HG02973 (cell line): ENCODE measurements around the gene GRM1.
"Not testable (repeated sequence)": the region's sequence is repeated elsewhere in the genome, so short reads cannot be mapped to it uniquely, and the experiment has no call there.

Experiments
- ATAC-seq: cut with Tn5 transposase; IDR thresholded peaks from one replicate; pipeline ENCODE4 v1.9.1; 2021; ENCODE audit warnings: moderate library complexity; ENCODE audit not compliant: unreplicated experiment

The GRM1 gene

DNA sequence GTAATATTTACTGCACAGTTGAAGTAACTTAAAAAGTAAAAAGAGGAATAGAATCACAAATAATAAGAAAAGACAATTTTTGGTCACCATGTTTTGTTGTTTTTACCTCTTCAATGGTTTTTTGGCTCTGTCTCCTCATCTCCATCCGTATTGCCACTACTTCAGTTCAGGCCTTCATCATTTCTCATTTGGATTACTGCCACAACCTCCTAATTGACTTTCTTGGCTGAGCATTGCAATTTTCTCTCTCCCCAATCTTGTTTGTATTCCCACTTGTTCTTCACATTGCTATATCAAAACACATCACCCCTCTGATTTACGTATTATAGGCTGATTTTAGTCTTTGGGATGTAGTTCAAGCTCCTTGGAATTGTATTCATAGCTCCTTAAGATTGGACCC, 161.7 kb downstream of the GRM1 start:
- ATAC-seq: no peak

DNA sequence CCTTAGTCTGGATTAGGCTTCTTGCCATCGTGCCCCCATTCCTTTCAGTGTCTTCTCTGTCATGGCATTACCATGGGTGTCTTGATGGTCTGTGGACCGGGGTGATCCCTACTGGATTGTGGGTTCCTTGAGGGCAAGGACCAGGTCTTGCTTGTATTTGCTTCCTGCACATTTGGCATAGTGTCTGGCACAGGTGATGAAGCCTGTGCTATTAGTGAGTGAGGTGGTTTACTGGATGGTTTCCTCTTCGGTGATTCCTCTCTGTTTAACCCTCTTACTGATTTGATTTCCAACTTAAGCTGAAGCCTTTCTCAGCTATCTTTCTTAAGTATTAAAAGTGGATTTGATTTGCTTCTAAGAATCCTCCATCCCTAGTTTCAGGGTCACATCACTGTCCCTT, 162.3 kb downstream of the GRM1 start:
- no peak for ATAC-seq

DNA sequence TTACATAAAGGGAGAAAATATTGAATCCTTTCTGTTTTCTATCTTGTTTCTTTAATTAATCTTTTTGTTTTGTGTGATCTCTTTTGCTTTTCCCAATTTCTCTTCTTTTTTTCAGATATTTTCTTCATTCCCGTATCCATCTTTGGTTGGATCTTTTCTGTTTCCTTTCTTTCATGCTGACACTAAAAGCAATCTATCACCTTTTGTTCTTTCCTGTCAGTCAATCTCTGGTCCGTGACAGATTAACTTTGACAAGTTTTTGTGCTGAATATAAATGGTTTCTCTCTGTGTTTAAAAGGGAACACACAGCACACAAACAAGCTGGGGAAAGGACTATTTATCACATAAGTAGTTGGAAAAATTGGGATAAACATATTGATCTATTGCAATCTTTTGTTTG, 162.8 kb downstream of the GRM1 start:
- ATAC-seq: no peak

DNA sequence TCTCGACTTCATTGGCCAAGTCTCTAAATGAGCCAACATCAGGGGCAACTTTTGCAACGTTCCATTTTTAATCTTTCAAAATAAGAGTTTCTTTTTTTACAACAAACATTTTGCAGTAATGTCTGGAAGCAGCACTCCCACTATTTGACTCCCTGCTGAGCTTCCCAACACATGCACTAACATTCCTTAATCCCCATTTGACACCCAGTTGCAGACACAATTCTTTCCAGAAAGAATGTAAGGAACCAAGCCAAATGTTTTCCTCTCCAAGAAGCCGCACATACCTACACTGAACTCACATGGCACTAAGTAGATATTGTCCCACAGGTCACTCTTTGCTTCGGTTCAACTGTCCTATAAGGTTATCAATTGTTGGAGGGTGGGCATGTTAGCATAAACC, 165.6 kb downstream of the GRM1 start:
- no peak for ATAC-seq

DNA sequence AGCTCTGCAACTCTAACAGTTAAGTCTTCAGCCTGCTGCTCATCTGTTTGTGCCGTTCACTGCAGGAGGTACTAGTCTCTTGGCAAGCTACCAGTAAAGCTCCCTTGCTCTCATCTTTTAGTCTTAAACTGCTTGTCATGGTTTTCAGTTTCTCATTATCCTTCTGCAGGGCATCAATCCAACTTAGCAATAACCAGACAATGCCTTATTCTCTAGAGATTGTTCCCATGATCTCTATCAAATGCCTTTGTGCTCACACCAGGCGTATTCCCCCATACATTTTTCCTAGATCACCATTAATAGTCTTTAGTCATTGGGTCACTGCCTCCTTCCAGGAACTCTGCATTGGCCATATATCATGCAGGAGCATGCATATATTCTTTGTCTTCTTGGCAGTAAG, 171.3 kb downstream of the GRM1 start:
- ATAC-seq: no peak

DNA sequence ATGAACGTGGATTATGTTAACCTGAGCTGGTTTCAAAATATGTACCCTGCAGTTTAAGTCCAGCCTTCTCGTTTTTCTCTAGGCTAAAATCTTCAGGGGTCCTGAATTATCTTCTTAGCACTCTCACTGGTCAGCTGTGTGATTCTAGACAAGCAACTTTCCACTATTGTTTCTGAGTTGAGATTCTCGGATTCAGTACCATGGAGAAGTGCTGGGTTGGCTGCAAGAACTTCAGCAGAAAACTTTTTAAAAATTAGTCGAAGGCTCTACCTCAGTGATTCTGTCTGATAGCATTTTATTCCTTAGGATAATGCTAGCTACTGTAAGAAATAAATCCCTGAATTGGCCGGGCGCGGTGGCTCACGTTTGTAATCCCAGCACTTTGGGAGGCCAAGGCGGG, 173.7 kb downstream of the GRM1 start:
- ATAC-seq: no peak

DNA sequence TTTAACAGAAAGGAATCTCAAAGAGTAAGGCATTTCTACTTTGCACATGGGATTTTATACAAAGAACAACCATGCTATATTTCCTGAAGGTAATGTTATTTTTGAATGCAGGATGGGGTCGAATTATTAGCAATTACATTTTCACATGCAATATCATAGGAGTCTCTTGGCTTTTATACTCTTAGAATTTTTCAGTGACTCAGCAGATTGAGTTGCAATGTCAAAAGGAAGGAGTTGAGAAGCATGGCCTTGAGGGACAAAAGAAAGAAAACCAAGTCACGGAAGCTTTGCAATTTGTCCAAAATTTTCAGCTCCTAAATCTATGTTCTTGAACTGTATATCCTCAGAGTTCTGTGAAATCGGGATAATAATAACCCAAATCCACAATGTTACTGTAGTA, 181.1 kb downstream of the GRM1 start:
- no peak for ATAC-seq

DNA sequence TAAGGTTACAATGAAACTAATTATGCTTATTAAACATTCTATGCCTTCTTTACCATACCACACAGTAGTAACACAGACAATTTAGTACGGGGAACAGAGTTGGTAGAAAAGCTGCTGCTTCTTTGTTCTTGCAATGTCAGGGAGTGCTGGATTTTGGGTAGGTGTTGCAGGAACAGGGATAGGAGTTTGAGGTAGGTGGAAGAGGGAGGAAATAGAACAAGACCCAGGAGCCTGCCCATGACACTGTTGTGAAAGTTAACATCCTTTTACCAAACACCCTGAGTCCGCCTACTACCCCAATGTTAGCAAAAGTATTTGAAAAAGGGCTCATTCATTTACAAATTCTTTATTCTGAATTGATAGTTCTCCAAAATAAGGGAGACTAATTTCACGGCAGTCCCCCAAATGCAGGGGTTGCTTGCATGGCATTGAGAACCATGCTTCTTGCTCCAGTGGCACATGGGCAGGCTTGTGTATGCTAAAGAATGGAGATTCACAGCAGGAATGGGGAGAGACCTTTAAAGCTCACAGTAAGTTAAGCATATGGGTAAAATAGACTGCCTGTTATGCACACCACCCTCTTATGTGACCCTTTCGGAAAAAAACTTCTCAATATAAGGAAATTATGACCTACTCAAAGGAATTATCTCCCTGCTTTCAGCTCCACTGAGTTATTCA, 181.7 kb downstream of the GRM1 start:
- ATAC-seq: no peak

DNA sequence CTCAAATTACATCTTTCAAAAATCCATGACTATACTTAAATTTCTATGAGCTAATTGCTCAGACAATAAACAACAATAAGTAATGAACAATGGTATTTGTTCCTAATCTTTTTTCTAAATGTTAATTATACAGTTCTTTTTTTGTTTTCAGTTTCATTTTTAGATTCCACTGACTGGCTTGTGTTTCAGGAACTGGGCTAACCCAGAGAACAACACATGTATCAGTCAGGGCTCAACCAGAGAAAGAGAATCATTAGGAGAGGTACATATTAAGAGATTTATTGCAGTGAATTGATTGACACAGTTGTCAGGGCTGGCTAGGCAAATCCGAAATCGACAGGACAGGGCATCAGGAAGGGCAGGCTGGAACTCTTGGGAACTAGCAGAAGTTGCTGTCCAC, 182.8 kb downstream of the GRM1 start:
- no peak for ATAC-seq

DNA sequence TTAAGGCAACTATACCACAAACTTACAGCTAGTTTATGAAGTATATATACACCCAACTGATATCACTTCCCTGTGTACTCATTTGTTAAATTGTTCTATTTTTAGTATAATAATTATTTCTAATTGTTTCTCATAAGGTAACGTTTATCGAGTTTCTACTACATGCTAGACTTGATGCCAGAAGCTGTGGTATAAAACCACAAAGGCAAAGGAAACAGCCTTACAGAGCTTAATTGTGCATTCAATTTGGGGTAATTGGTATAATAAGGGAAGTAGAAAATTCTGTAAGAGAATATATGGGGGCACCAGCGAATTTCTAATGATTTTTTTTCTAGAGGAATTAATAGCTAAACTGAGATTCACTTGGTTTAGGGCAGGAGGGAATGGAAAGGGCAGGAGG, 183.9 kb downstream of the GRM1 start:
- no peak for ATAC-seq

DNA sequence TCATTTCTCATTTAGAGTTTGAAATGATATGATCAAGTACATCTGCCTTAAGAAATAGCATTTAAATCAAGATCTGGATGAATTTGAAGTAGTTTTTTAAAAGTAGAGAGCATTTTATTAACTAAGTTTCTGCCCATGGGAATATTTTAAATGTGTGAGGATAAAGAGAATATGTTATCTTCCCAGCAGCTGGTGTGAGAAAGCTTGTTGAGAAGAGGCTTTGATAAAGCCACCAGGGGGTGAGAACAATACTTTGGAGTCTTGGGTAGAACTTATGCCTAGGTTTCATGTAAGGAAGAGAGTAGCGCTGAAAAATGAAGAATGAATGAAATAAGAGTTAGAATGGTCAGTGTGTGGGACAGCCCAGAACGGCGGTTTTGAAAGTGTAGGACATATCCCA, 190.2 kb downstream of the GRM1 start:
- ATAC-seq: no peak

DNA sequence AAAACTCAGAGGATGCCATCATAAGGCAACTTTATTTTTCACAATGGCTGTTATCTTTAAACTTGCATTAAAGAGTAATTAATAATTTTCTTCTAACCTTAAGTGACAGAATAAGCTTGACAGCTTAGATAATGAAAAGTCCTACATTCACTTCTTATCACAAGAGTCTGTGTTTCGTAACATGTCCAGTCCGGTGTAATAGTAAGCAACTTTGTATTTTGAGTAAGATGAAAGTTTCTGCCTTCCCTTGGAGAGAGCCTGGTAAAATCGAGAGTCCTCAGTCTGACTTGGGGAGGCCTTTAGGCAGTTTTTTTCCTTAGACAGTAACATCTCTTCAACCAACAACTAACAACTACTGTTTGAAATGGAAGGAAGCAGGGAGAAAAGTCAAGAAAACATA, 195.6 kb downstream of the GRM1 start:
- ATAC-seq: no peak

DNA sequence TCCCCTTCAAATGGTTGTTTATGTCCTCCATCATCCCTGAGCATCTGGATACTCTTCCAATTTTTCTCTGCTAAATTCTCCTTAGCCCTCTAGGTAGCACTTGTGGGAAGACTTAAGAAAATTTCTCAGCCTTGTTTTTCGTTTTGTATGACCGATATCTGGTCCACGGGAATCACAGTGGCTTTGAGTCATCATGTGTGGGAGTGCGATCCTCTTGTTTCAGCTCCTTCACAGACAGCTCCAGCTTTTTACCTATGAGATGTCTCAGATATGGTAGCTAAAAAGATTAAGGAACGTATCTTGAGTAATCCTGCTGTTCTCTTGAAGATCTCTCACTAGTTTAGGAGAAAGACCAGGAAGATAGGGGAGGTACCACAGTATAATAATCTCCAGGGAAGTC, 196.1 kb downstream of the GRM1 start:
- no peak for ATAC-seq

DNA sequence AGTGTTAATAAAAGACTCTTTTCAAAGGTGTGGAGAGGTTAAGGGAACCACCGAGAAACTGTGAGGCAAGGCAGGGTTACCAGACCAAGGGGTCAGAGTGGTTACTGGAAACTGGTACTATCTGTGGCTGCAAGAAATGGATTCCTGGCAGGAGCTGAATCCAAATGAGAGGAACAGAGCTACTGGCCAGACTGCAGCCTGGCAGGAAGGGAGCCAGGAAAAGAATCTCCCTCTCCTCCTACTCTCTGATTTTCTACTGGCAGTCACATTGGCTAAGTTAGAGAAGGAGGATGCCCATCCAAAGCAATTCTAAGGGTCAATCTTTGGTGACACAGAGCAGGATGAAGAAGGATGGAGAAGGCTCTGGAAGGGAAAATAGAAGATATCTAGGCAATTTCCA, 211.5 kb downstream of the GRM1 start:
- ATAC-seq: no peak

DNA sequence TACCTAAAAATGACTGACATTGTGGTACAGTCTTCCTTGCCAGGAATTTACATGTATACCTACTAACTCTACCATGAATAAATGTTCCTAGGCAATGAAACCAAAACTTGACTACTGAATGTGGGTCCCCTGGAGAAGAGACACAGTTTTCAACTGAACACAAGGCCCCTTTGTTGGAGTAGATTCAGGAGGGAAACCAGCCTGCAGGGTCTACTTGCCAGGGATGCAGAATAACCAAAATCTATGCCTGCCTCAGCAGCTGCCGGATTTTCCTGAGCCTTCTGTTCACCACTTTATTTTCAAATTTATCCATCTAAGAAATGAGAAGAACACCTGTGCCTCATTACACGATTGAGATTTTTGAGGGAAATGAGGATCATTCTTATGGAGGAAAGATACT, 211.9 kb downstream of the GRM1 start:
- no peak for ATAC-seq

DNA sequence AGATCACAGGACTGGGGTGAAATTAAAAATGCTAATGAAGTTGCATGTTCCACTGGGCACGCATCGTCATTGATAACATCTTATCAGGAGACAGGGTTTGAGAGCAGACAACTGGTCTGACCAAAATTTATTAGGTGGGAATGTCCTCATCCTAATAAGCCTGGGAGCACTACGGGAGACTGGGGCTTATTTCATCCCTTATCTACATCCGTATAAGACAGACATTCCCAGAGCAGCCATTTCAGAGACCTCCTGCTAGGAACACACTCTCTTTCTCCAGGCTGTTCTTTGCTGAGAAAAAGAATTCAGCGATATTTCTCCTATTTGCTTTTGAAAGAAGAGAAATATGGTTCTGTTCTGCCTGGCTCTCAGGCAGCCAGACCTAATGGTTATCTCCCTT, 214.8 kb downstream of the GRM1 start:
- ATAC-seq: not testable (repeated sequence)

DNA sequence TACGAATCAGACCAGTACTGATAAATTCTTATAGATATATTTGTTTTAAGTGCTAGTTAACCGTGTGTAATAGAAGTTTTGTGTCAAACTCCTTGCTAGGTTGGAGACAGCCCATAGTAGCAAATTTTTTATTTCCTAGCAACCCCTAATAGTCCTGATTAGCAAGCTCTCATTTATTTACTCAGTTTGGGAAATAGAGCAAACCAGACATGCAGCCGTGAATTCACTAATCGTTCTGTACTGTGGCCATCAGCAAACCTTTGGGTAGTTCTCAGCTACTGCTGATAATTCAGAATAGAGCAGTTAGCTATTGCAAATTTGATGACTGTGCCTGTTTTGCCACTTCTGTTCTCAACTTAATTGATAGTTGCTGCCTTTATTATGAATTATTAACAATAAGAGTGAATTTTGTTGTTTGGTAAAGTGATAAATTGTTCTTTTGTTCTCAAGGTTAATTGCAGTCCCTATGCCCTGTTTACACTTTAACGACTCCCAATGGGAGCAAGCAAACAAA, 215.8 kb downstream of the GRM1 start:
- no peak for ATAC-seq

DNA sequence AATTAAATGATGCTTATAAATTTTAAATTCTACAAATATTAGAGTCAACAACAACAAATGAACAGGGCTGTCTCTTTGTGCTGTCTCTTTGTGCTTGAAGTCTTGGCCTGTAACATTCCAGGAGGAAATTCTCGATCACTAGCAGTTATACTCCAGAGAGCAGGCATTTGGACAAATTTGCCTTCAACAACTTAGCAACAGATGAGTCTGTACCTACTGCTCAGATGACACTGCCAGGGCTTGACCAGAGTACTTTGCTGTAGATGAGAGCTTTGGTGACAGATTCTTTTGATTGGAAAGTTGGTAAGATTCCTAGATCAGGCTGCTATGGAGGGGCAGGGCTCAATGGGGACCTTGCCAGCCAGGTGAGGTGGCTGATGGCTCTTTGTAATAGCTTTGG, 217.2 kb downstream of the GRM1 start:
- no peak for ATAC-seq

DNA sequence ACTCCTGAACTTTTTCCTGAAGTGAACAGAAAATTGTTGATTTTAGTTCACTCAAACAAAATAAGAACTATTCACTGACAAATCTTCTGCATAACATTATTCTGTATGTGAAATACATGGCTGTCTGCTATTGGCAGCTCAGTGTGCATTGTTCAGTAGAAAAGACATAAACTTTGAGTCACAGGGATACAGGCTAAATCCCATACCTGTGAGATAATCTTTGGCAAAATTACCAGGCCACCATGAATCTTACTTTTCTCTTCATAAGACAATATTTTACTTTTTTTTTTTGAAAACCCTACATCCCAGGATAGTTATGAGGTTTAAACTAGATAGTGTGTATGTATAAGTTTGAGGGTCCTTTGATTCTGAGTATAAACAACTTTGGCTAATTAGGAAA, 224.8 kb downstream of the GRM1 start:
- ATAC-seq: no peak

DNA sequence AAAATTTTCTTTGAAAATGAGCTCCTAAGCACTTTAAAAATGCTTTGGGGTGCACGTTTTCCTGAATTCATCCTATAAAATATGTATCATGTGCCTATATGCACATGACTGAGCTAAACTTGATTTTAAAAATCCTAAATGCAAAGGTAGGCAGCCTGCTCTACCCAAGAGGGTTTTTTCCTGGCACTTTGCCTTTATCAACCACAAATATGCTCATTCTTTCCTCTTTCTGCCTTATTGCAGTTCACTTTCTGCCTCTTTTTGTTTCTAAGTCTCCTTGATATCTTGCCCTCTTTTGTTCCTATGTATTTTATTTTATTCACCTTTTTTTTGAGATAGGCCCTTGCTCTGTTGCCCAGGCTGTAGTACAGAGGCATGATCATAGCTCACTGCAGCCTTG, 229.3 kb downstream of the GRM1 start:
- no peak for ATAC-seq

DNA sequence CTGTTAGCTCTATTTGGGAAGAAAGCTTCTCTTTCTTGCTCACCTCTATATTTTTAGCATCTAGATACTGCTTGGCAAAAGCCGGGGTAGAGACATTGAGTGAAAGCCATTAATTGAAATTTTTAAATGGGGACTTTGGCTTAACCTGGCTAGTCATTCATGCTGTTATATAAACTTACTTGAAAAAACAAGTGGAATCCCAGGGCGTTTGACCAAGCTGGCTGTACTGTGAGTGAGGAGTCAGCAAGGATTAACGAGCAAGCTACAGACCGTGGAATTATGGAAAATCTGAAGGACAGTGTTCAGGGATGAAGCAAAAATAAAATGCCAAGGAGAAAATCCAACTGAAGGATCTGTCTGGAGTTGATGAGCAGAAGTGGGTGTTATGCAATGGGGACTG, 232.0 kb downstream of the GRM1 start:
- ATAC-seq: no peak

DNA sequence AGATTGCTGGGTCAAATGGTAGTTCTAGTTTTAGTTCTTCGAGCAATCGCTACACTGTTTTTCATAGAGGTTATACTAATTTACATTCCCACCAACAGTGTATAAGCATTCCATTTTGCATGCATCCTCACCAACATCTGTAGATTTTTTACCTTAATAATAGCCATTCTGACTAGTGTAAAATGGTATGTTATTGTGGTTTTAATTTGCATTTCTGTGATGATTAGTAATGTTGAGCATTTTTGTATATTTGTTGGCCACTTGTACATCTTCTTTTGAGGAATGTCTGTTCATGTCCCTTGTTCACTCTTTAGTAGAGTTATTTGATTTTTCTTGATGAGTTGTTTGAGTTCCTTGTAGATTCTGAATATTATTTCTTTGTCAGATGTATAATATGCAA, 236.2 kb downstream of the GRM1 start:
- no peak for ATAC-seq

DNA sequence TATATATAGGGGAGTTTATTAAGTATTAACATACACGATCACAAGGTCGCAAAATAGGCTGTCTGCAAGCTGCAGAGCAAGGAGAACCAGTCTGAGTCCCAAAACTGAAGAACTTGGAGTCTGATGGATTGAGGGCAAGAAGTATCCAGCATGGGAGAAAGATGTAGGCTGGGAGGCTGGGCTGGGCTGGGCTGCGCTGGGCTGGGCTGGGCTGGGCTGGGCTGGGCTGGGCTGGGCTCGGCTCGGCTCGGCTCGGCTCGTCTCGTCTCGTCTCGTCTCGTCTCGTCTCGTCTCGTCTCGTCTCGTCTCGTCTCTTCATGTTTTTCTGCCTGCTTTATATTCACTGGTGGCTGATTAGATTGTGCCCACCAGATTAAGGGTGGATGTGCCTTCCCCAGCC, 238.6 kb downstream of the GRM1 start:
- ATAC-seq: no peak
